Bronchial epithelial cell (primary cell): ENCODE measurements around the gene PPP6R3. TPM values are rescaled to one million over a fixed set of nuclear protein-coding genes. Genes with fewer than 3 reads are reported as not detected.
A peak's percentile ranks its signal among the peaks of the same experiment; 100 is the strongest.

Experiments used
- DNase-seq: peaks from one replicate; pipeline ENCODE4 v3.0.0-alpha.2; 2010; ENCODE audit warnings: low read depth
- FAIRE-seq: peaks from 2 replicates; lab custom pipeline; 2011; peaks lifted over from hg19 to GRCh38; lab: Jason Lieb, UNC
- H3K27me3 ChIP-seq: 2 replicates; pipeline ENCODE4 v1.5.1; 2011; ENCODE audit warnings: low read length; ENCODE audit not compliant: control insufficient read depth, insufficient read depth
- H3K36me3 ChIP-seq: 2 replicates; pipeline ENCODE4 v1.5.1; 2011; ENCODE audit warnings: low read length; ENCODE audit not compliant: control insufficient read depth, insufficient read depth
- H3K4me3 ChIP-seq: 2 replicates; pipeline ENCODE4 v1.5.1; 2011; ENCODE audit warnings: mild to moderate bottlenecking, low read depth, low read length, control low read depth
- total RNA-seq: library from RNA; depleted of rRNA; stranded (reverse); fragments of >200 nt; gene quantifications from 2 replicates; pipeline ENCODE4 v1.2.1, GENCODE V29; 2014
- TF ChIP-seq, protein P1 (sequence below): IDR thresholded peaks from 2 replicates; pipeline ENCODE4 v1.5.1; 2011; ENCODE audit warnings: mild to moderate bottlenecking, moderate library complexity, low read length, control low read depth, inconsistent platforms; ENCODE audit not compliant: insufficient read depth, severe bottlenecking

PPP6R3 gene
- total RNA-seq, 1 donor from 2014 or later: 93.5 TPM

DNA sequence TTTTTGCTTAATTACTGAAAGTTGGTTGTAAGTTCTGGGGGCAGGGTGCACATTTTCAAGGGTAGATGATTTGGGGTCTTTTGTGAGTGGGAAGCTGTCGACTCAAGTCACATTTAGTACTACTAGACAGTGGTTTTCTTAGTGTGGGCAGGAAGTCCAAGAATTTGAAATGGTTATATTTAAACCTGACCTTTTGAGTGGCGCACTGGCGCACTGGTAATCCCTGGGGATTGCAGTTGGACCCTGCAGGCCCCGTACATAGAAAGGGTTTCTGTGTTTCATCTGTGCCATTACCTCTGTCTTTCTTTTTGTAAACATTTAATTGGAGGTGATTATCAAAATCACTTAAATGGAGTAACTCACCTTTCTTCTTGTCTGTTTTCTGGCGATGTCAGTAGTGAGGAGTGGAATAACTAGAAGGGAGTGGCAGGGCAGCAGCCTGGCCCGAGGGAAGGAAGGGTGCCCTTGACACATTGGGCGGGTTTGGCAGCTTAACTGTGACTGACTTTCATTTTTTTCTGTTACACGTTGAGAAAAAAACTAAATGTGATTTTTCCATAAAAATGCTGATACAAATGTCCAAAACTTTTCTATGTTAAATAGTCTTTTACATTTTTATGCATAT lies 122.0 kb downstream of the PPP6R3 start:
- no peak for FAIRE-seq
- no peak for DNase-seq
- no peaks in the 10 kb centered on the region for H3K27me3 ChIP-seq
- H3K4me3 ChIP-seq: no peak overlapping the region
- H3K36me3 ChIP-seq: peaks cover 7% of the 10 kb centered on the region
- TF ChIP-seq, protein P1, sequence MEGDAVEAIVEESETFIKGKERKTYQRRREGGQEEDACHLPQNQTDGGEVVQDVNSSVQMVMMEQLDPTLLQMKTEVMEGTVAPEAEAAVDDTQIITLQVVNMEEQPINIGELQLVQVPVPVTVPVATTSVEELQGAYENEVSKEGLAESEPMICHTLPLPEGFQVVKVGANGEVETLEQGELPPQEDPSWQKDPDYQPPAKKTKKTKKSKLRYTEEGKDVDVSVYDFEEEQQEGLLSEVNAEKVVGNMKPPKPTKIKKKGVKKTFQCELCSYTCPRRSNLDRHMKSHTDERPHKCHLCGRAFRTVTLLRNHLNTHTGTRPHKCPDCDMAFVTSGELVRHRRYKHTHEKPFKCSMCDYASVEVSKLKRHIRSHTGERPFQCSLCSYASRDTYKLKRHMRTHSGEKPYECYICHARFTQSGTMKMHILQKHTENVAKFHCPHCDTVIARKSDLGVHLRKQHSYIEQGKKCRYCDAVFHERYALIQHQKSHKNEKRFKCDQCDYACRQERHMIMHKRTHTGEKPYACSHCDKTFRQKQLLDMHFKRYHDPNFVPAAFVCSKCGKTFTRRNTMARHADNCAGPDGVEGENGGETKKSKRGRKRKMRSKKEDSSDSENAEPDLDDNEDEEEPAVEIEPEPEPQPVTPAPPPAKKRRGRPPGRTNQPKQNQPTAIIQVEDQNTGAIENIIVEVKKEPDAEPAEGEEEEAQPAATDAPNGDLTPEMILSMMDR: no peak

DNA sequence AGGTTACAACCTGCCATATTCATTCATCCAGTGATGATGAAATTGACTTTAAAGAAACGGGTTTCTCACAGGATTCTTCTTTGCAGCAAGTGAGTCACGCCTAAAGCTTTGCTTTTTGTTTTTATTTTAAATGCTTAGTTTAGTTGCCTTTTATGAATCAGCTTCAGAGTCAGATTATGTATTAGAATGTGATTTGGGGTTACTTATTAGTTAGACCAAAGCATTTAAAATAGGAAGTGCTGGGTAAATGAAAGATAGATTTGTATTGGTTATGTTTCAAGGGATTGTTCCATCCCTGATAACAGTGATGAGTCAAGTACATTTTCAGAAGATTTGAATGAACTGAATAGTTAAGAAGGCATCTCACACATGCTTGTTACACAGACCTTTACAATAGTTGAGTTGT lies 122.5 kb downstream of the PPP6R3 start:
- Histone ChIP-seq H3K36me3 (peaks cover 10% of the 10 kb centered on the region), H3K27me3 (no peaks in the 10 kb centered on the region), H3K4me3 (no peak overlapping the region)
- FAIRE-seq: no peak
- TF ChIP-seq, protein P1: no peak
- DNase-seq: peak; percentile 43

DNA sequence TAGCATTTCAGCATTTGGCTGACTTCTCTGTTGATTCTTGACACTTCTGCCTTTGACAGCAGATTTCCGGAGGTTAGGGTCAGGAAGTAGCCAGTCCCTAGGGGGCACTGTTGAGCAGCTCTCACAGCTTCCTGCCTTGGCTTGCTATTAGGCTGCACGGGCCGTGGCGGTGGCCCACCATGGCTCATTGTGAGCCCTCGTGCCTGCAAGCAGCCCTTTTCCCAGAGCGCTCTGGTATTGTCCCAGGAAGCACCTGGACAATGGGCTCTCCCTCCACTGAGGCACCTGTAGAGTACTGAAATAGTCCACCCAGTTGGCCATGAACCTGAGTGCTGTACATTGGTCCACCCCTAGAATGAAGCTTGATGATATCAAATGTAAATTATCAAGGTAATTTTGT lies 123.5 kb downstream of the PPP6R3 start:
- Histone ChIP-seq H3K27me3 (no peaks in the 10 kb centered on the region), H3K4me3 (no peak overlapping the region), H3K36me3 (peaks cover 10% of the 10 kb centered on the region)
- DNase-seq (peak; percentile 28), FAIRE-seq (no peak)
- TF ChIP-seq, protein P1: peak; percentile 84

DNA sequence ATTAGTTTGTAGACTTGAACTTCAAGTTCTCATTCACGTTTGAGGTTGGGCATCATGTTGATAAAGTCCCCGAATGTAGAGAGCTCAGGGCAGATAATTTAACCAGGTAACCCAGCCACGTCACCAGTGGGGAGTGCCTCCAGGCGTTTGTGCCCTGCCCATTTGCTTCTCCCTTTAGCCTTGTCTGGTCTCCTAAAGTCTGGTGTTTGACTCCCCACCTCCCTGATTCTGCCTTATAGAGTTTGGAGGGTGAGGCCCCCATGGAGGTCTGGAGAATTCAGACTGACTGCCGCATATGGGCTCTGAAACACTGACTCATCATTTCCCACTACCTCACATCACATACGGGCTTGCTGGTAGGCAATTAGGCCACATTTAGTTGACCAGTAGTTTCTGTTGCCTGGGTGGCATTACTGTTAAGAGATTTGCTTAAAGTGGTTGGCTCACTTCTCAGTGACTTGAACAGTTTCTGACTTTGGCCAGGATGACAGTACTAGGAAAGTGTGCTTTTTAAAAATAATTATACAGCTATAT lies 124.5 kb downstream of the PPP6R3 start:
- Histone ChIP-seq H3K36me3 (peaks cover 11% of the 10 kb centered on the region), H3K4me3 (no peak overlapping the region)
- no peak for FAIRE-seq

DNA sequence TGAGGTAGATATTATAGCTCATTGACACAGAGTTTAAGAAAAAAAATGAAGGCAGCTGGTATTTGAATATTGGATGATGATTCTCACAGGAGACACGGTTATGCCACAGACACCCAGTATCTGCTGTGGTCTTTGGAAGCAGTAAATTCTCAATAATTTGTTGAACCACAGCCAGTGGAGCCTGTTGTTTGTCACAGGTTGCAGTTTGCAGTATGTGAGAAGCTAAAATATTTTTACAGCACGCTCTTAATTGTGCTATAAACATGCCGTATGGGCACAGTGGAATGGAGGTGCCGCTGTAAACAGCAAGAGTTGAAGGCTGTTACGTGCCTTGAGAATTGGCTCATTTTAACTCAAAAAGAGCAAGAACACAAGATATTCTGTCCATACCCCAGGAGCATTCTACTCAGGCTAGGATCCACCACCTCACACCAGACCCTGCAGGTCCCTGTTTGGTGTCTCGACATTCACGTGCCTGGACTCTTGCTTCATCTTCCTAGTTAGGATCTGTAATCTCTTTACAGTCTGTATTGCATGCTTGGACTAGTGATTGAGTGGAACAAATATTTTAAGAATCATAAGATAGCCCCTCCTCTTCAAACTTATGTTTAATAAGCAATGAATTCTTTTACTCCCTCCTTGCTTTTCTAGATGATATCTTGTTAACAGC lies 129.1 kb downstream of the PPP6R3 start:
- no peaks in the 10 kb centered on the region for H3K27me3 ChIP-seq
- H3K36me3 ChIP-seq: peaks cover 19% of the 10 kb centered on the region
- TF ChIP-seq, protein P1: no peak
- DNase-seq (no peak), FAIRE-seq (no peak)
- no peak overlapping the region for H3K4me3 ChIP-seq

More for the DNA sequence above, 124.5 kb downstream of the PPP6R3 start:
- DNase-seq: no peak
- H3K27me3 ChIP-seq: no peaks in the 10 kb centered on the region
- TF ChIP-seq, protein P1: no peak
